GM21367 (cell line): ENCODE results near the gene CEMIP.
"Not testable (repeated sequence)": the region's sequence is repeated elsewhere in the genome, so short reads cannot be mapped to it uniquely, and the experiment has no call there.

Experiments used
- ATAC-seq: cut with Tn5 transposase; IDR thresholded peaks from one replicate; pipeline ENCODE4 v1.9.1; 2021; ENCODE audit not compliant: unreplicated experiment

The CEMIP gene

GRCh38 chr15:80755885-80756284, 23.3 kb upstream of the CEMIP start:
- no peak for ATAC-seq

GRCh38 chr15:80758130-80758745, 20.9 kb upstream of the CEMIP start:
- no peak for ATAC-seq

- no peak for ATAC-seq
Observed at GRCh38 chr15:80760960-80761359, 18.2 kb upstream of the CEMIP start.

- ATAC-seq: no peak
Observed at GRCh38 chr15:80761754-80762153, 17.4 kb upstream of the CEMIP start.

GRCh38 chr15:80763235-80763634, 15.9 kb upstream of the CEMIP start:
- not testable (repeated sequence) for ATAC-seq

- no peak for ATAC-seq
Observed at GRCh38 chr15:80764535-80764934, 14.6 kb upstream of the CEMIP start.

- ATAC-seq: no peak
Observed at GRCh38 chr15:80766275-80766674, 12.9 kb upstream of the CEMIP start.

GRCh38 chr15:80768158-80768557, 11.0 kb upstream of the CEMIP start:
- no peak for ATAC-seq

- ATAC-seq: no peak
Observed at GRCh38 chr15:80769153-80769828, 9.9 kb upstream of the CEMIP start.

- no peak for ATAC-seq
Observed at GRCh38 chr15:80769829-80770705, 9.1 kb upstream of the CEMIP start.

- no peak for ATAC-seq
Observed at GRCh38 chr15:80773122-80773551, 6.0 kb upstream of the CEMIP start.

- no peak for ATAC-seq
Observed at GRCh38 chr15:80773792-80774352, 5.3 kb upstream of the CEMIP start.

- no peak for ATAC-seq
Observed at GRCh38 chr15:80774486-80774885, 4.7 kb upstream of the CEMIP start.

- no peak for ATAC-seq
Observed at GRCh38 chr15:80775338-80775737, 3.8 kb upstream of the CEMIP start.

GRCh38 chr15:80776420-80777045, 2.6 kb upstream of the CEMIP start:
- no peak for ATAC-seq

- ATAC-seq: no peak
Observed at GRCh38 chr15:80777137-80777536, 2.0 kb upstream of the CEMIP start.

GRCh38 chr15:80777826-80778620, 1.1 kb upstream of the CEMIP start:
- ATAC-seq: no peak

GRCh38 chr15:80778621-80778963, 578 bp upstream of the CEMIP start:
- ATAC-seq: no peak

- no peak for ATAC-seq
Observed at GRCh38 chr15:80779658-80780415, 667 bp downstream of the CEMIP start.
